HG02938 (cell line): ENCODE results near the gene TRIM16.
"Not testable (repeated sequence)": the region's sequence is repeated elsewhere in the genome, so short reads cannot be mapped to it uniquely, and the experiment has no call there.

ENCODE experiments used
- ATAC-seq: cut with Tn5 transposase; IDR thresholded peaks from one replicate; pipeline ENCODE4 v1.9.1; 2021; ENCODE audit warnings: mild to moderate bottlenecking, moderate library complexity; ENCODE audit not compliant: unreplicated experiment

The TRIM16 gene

GRCh38 chr17:15619331-15620058, 64.6 kb downstream of the TRIM16 start, which contains the start of gene FBXW10B:
TSS of gene FBXW10B (minus strand) at chr17:15619704. CDS start at chr17:15619512, 192 bp downstream.
- ATAC-seq: not testable (repeated sequence)

GRCh38 chr17:15616828-15617227, 67.3 kb downstream of the TRIM16 start:
- ATAC-seq: not testable (repeated sequence)

- ATAC-seq: not testable (repeated sequence)
These were observed 68.3 kb downstream of the TRIM16 start for GRCh38 chr17:15615850-15616249.

- ATAC-seq: not testable (repeated sequence)
These were observed 71.0 kb downstream of the TRIM16 start for GRCh38 chr17:15613111-15613510.

GRCh38 chr17:15592960-15593359, 91.2 kb downstream of the TRIM16 start:
- not testable (repeated sequence) for ATAC-seq

- ATAC-seq: not testable (repeated sequence)
These were observed 92.1 kb downstream of the TRIM16 start for GRCh38 chr17:15591986-15592385.

- not testable (repeated sequence) for ATAC-seq
These were observed 93.3 kb downstream of the TRIM16 start for GRCh38 chr17:15590844-15591243.

GRCh38 chr17:15589544-15590536, 94.3 kb downstream of the TRIM16 start:
- peak; percentile 73 for ATAC-seq

- not testable (repeated sequence) for ATAC-seq
These were observed 96.1 kb downstream of the TRIM16 start for GRCh38 chr17:15588017-15588416.

GRCh38 chr17:15583313-15583712, 100.8 kb downstream of the TRIM16 start:
- not testable (repeated sequence) for ATAC-seq

GRCh38 chr17:15581462-15581861, 102.6 kb downstream of the TRIM16 start:
- not testable (repeated sequence) for ATAC-seq
